Epithelial cell of alveolus of lung (primary cell): ENCODE data around the gene KLHL4. TPM values are rescaled to one million over a fixed set of nuclear protein-coding genes. Genes with fewer than 3 reads are reported as not detected.

Experiments
- total RNA-seq: library from RNA; depleted of rRNA; stranded (reverse); fragments of >200 nt; gene quantifications from 2 replicates; pipeline ENCODE4 v1.2.1, GENCODE V29; 2015

KLHL4 gene
- 0.56 and 5.9 TPM in 2 replicates for total RNA-seq

GRCh38 chrX:87517571-87518141, at the start of gene KLHL4:
KLHL4 (plus strand) TSS chrX:87517802; CDS start chrX:87517894, 92 bp downstream.

